Astrocyte of the cerebellum (primary cell): ENCODE measurements around the gene MROH9.

ENCODE experiments used
- DNase-seq: peaks from one replicate; pipeline ENCODE4 v3.0.0-alpha.2; 2011; ENCODE audit warnings: low read depth
- H3K4me3 ChIP-seq: 2 replicates; pipeline ENCODE4 v1.5.1; 2011; ENCODE audit warnings: mild to moderate bottlenecking, low read depth, low read length, moderate library complexity
- CTCF ChIP-seq: IDR thresholded peaks from 2 replicates; pipeline ENCODE4 v1.5.1; 2012; ENCODE audit warnings: low read length, low read depth, moderate library complexity, mild to moderate bottlenecking; ENCODE audit errors: missing control alignments
- in situ Hi-C: cut with HindIII; loops from 2 replicates; pipeline ENCODE4 v1.10.0; 2017; ENCODE audit warnings: low sequenced_read_pairs

The MROH9 gene

GRCh38 chr1:170964506-170964905, 29.2 kb downstream of the MROH9 start:
- in situ Hi-C loops = no loop called here

GRCh38 chr1:170967042-170967910, 31.9 kb downstream of the MROH9 start:
- TF ChIP-seq CTCF = peak; percentile 64
- H3K4me3 ChIP-seq = no peak overlapping the region
- in situ Hi-C loops = no loop called here
- DNase-seq = peak; percentile 32

More at GRCh38 chr1:170964506-170964905, 29.2 kb downstream of the MROH9 start:
- TF ChIP-seq CTCF = no peak
- no peak overlapping the region for H3K4me3 ChIP-seq
- no peak for DNase-seq

- in situ Hi-C loops = loop anchor here (5.0 kb wide), 1 partner anchor 257 kb away; no protein-coding TSS in a partner anchor
- TF ChIP-seq CTCF = no peak
- DNase-seq = no peak
- no peak overlapping the region for H3K4me3 ChIP-seq
These were observed 34.9 kb downstream of the MROH9 start for GRCh38 chr1:170970256-170970655.

GRCh38 chr1:170978371-170978910, 43.1 kb downstream of the MROH9 start:
- TF ChIP-seq CTCF = no peak
- no peak overlapping the region for H3K4me3 ChIP-seq
- no peak for DNase-seq
- in situ Hi-C loops = no loop called here

GRCh38 chr1:170985406-170985805, 50.1 kb downstream of the MROH9 start:
- no peak for TF ChIP-seq CTCF
- no peak for DNase-seq
- H3K4me3 ChIP-seq = no peak overlapping the region
- in situ Hi-C loops = no loop called here

GRCh38 chr1:170986901-170987300, 51.6 kb downstream of the MROH9 start:
- TF ChIP-seq CTCF = no peak
- DNase-seq = no peak
- in situ Hi-C loops = no loop called here
- no peak overlapping the region for H3K4me3 ChIP-seq
